ENCODE results near the gene PIGT.

The PIGT gene

GRCh38 chr20:45412653-45413052 is 3.3 kb upstream of the PIGT start:
- TF ChIP-seq, protein P1, sequence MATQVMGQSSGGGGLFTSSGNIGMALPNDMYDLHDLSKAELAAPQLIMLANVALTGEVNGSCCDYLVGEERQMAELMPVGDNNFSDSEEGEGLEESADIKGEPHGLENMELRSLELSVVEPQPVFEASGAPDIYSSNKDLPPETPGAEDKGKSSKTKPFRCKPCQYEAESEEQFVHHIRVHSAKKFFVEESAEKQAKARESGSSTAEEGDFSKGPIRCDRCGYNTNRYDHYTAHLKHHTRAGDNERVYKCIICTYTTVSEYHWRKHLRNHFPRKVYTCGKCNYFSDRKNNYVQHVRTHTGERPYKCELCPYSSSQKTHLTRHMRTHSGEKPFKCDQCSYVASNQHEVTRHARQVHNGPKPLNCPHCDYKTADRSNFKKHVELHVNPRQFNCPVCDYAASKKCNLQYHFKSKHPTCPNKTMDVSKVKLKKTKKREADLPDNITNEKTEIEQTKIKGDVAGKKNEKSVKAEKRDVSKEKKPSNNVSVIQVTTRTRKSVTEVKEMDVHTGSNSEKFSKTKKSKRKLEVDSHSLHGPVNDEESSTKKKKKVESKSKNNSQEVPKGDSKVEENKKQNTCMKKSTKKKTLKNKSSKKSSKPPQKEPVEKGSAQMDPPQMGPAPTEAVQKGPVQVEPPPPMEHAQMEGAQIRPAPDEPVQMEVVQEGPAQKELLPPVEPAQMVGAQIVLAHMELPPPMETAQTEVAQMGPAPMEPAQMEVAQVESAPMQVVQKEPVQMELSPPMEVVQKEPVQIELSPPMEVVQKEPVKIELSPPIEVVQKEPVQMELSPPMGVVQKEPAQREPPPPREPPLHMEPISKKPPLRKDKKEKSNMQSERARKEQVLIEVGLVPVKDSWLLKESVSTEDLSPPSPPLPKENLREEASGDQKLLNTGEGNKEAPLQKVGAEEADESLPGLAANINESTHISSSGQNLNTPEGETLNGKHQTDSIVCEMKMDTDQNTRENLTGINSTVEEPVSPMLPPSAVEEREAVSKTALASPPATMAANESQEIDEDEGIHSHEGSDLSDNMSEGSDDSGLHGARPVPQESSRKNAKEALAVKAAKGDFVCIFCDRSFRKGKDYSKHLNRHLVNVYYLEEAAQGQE (IDR thresholded peaks at IDR 0.05; ENCODE audit: insufficient read depth in 1 of 2, low read depth in 2 of 2, low read length in 2 of 2) = no peak
- TF ChIP-seq SIN3A (IDR thresholded peaks at IDR 0.05; ENCODE audit: borderline replicate concordance, insufficient read depth, low read length) (no peak), POLR2AphosphoS5 (IDR thresholded peaks at IDR 0.05; ENCODE audit: low read depth, low read length) (no peak), TAF1 (IDR thresholded peaks at IDR 0.05; ENCODE audit: borderline replicate concordance, insufficient read depth, low read length) (no peak), FOXP2 (optimal IDR thresholded peaks at IDR 0.05; ENCODE audit: borderline replicate concordance, extremely low read depth, extremely low read length, insufficient read depth) (no peak)

GRCh38 chr20:45413479-45413878 is 2.5 kb upstream of the PIGT start:
- TF ChIP-seq TAF1 (IDR thresholded peaks at IDR 0.05; ENCODE audit: borderline replicate concordance, insufficient read depth, low read length) (no peak), POLR2AphosphoS5 (IDR thresholded peaks at IDR 0.05; ENCODE audit: low read depth, low read length) (no peak), FOXP2 (optimal IDR thresholded peaks at IDR 0.05; ENCODE audit: borderline replicate concordance, extremely low read depth, extremely low read length, insufficient read depth) (no peak), SIN3A (IDR thresholded peaks at IDR 0.05; ENCODE audit: borderline replicate concordance, insufficient read depth, low read length) (no peak)
- TF ChIP-seq, protein P1 (IDR thresholded peaks at IDR 0.05; ENCODE audit: insufficient read depth in 1 of 2, low read depth in 2 of 2, low read length in 2 of 2) = no peak

GRCh38 chr20:45416917-45417316 is 976 bp downstream of the PIGT start:
- no peak for TF ChIP-seq TAF1 (IDR thresholded peaks at IDR 0.05; ENCODE audit: borderline replicate concordance, insufficient read depth, low read length)
- no peak for TF ChIP-seq POLR2AphosphoS5 (IDR thresholded peaks at IDR 0.05; ENCODE audit: low read depth, low read length)
- TF ChIP-seq, protein P1 (IDR thresholded peaks at IDR 0.05; ENCODE audit: insufficient read depth in 1 of 2, low read depth in 2 of 2, low read length in 2 of 2) = no peak
- no peak for TF ChIP-seq FOXP2 (optimal IDR thresholded peaks at IDR 0.05; ENCODE audit: borderline replicate concordance, extremely low read depth, extremely low read length, insufficient read depth)
- TF ChIP-seq SIN3A (IDR thresholded peaks at IDR 0.05; ENCODE audit: borderline replicate concordance, insufficient read depth, low read length) = no peak

- TF ChIP-seq TAF1 (IDR thresholded peaks at IDR 0.05; ENCODE audit: borderline replicate concordance, insufficient read depth, low read length) (no peak), FOXP2 (optimal IDR thresholded peaks at IDR 0.05; ENCODE audit: borderline replicate concordance, extremely low read depth, extremely low read length, insufficient read depth) (no peak), POLR2AphosphoS5 (IDR thresholded peaks at IDR 0.05; ENCODE audit: low read depth, low read length) (no peak), SIN3A (IDR thresholded peaks at IDR 0.05; ENCODE audit: borderline replicate concordance, insufficient read depth, low read length) (no peak)
- TF ChIP-seq, protein P1 (IDR thresholded peaks at IDR 0.05; ENCODE audit: insufficient read depth in 1 of 2, low read depth in 2 of 2, low read length in 2 of 2) = no peak
Measured at GRCh38 chr20:45419188-45420091, 3.5 kb downstream of the PIGT start.

Data from PFSK-1 (cell line).